Lung (tissue), 12 donors: ENCODE measurements around the gene PRELP. TPM values are rescaled to one million over a fixed set of nuclear protein-coding genes. Genes with fewer than 3 reads are reported as not detected.

Source experiments
- ATAC-seq: fragments of 200-7000 bp; cut with Tn5 transposase; one replicate; pipeline ENCODE4 v1.9.1; 2020; ENCODE audit warnings: moderate number of reproducible peaks; ENCODE audit not compliant: insufficient read depth, low FRiP score
- DNase-seq, 3 donors: peaks; one replicate each; pipeline ENCODE4 v3.0.0-alpha.2; 2013 to 2017
- H3K27ac ChIP-seq, 2 donors: one replicate each; pipeline ENCODE4 v1.5.1; 2013; ENCODE audit warnings: mild to moderate bottlenecking in 2 of 2, moderate library complexity in 2 of 2, control low read depth in 1 of 2, inconsistent platforms in 1 of 2, low read depth in 1 of 2, low read length in 1 of 2
- H3K27me3 ChIP-seq, 3 donors: one replicate each; pipeline ENCODE4 v1.5.1; 2013; ENCODE audit warnings: low read length in 2 of 3; ENCODE audit not compliant: control insufficient read depth in 3 of 3, insufficient read depth in 3 of 3
- H3K36me3 ChIP-seq, 4 donors: one replicate each; pipeline ENCODE4 v1.5.1; 2013; ENCODE audit warnings: low read length in 4 of 4, mild to moderate bottlenecking in 1 of 4, moderate library complexity in 1 of 4; ENCODE audit not compliant: control insufficient read depth in 4 of 4, insufficient read depth in 4 of 4
- H3K4me1 ChIP-seq, 5 donors: one replicate each; pipeline ENCODE4 v1.5.1; 2013; ENCODE audit warnings: low read length in 5 of 5, mild to moderate bottlenecking in 2 of 5, moderate library complexity in 1 of 5; ENCODE audit not compliant: control insufficient read depth in 5 of 5, insufficient read depth in 5 of 5
- H3K4me3 ChIP-seq: one replicate; pipeline ENCODE4 v1.5.1; 2013; ENCODE audit warnings: mild to moderate bottlenecking, control low read depth, moderate library complexity
- H3K9ac ChIP-seq, 2 donors: one replicate each; pipeline ENCODE4 v1.5.1; 2013; ENCODE audit warnings: low read length in 2 of 2, control low read depth in 1 of 2; ENCODE audit not compliant: insufficient read depth in 1 of 2
- H3K9me3 ChIP-seq, 4 donors: one replicate each; pipeline ENCODE4 v1.5.1; 2013; ENCODE audit warnings: low read length in 3 of 4, mild to moderate bottlenecking in 1 of 4, moderate library complexity in 1 of 4; ENCODE audit not compliant: control insufficient read depth in 4 of 4, insufficient read depth in 3 of 4
- WGBS, 2 donors: extraction: QIAGEN DNeasy Blood & Tissue Kit; methylation state at CpG; one replicate each; pipeline ENCODE4 v1.1.7; 2013; 5-methylcytosine and 5-hydroxymethylcytosine counted together
- polyA plus RNA-seq, 2 donors: library from polyadenylated mRNA; stranded (reverse); fragments of 200-250 nt; gene quantifications; one replicate each; pipeline ENCODE4 v1.2.1, GENCODE V29; 2013
- total RNA-seq, 2 donors: library from RNA; depleted of rRNA in 1 of 2; stranded (reverse); fragments of >200 nt in 1 of 2; gene quantifications; one replicate each; pipeline ENCODE4 v1.2.1, GENCODE V29; 2014 to 2021
- TF ChIP-seq, protein P1 (sequence below): IDR thresholded peaks from 2 replicates; pipeline ENCODE4 v1.5.1; 2012; ENCODE audit warnings: mild to moderate bottlenecking; ENCODE audit errors: control extremely low read depth, extremely low read depth
- donor health status: control.
- donor health status: control.
- donor health status: Bipolar disorder and iron deficiency.
- donor health status: healthy.
- donor health status: DM: yes; HTN: yes; CAD: no.

Gene PRELP
- total and polyA plus RNA-seq, 4 donors = 2.0 to 26.0 (median 13.6) TPM

DNA sequence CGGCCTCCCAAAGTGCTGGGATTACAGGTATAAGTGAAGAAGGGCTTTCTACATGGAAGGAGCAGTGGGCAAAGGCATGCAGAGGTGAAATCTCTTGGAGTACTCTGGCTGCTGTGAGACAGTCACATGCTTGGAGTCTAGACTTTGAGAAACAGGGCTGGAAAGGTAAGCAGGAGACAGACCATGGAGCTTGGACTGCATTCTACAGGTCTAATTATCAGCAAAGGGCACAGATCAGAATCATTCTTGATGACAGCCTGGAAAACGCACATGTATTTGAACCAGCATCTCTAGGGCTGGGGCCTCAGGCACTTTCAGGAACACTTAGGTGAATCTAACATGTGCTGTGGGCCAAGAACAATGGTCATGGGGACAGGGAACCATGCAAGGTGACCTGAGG is 7.3 kb upstream of the PRELP start:
- TF ChIP-seq, protein P1, sequence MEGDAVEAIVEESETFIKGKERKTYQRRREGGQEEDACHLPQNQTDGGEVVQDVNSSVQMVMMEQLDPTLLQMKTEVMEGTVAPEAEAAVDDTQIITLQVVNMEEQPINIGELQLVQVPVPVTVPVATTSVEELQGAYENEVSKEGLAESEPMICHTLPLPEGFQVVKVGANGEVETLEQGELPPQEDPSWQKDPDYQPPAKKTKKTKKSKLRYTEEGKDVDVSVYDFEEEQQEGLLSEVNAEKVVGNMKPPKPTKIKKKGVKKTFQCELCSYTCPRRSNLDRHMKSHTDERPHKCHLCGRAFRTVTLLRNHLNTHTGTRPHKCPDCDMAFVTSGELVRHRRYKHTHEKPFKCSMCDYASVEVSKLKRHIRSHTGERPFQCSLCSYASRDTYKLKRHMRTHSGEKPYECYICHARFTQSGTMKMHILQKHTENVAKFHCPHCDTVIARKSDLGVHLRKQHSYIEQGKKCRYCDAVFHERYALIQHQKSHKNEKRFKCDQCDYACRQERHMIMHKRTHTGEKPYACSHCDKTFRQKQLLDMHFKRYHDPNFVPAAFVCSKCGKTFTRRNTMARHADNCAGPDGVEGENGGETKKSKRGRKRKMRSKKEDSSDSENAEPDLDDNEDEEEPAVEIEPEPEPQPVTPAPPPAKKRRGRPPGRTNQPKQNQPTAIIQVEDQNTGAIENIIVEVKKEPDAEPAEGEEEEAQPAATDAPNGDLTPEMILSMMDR = no peak
- no peak for DNase-seq
- Histone ChIP-seq H3K9me3 (no peaks in the 10 kb centered on the region), H3K4me3 (no peak overlapping the region), H3K27me3 (no peaks in the 10 kb centered on the region), H3K27ac (no peak overlapping the region), H3K9ac (no peak overlapping the region), H3K36me3 (no peaks in the 10 kb centered on the region), H3K4me1 (peaks cover 0 to 48% (median 24%) of the 10 kb centered on the region in 5 donors)
- ATAC-seq = no peak
- WGBS, 2 donors = 97 to 100% methylated on average over 2 of the region's 2 CpGs

DNA sequence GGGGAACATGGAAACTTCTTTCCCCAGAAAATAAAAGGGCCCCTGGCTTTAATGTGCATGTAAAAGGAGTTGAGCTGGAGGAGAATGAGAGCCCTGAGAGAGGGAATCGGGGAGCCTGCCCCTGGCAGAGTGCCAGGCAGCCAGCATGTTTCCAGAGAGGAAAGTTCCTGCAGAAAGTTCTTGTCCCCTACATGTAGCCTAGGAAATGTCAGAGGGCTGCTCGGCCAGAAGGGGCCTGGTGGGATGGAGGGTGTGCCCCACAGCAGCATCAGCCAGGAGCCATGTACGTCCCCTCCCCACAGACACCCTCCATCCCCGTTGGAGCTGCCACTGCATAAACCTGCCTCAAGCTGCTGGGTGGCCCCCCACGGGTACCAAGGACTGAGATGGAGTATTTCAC is 5.4 kb upstream of the PRELP start:
- H3K9ac ChIP-seq = no peak overlapping the region
- no peak overlapping the region for H3K27ac ChIP-seq
- TF ChIP-seq, protein P1 = no peak
- no peaks in the 10 kb centered on the region for H3K36me3 ChIP-seq
- ATAC-seq (no peak), DNase-seq (peak; percentile 34 to 40 (median 35))
- H3K4me3 ChIP-seq = no peak overlapping the region
- peaks cover 0 to 36% (median 16%) of the 10 kb centered on the region in 5 donors for H3K4me1 ChIP-seq
- WGBS, 2 donors = 68 to 70% methylated on average over 5 of the region's 5 CpGs
- no peaks in the 10 kb centered on the region for H3K9me3 ChIP-seq
- H3K27me3 ChIP-seq = no peaks in the 10 kb centered on the region

DNA sequence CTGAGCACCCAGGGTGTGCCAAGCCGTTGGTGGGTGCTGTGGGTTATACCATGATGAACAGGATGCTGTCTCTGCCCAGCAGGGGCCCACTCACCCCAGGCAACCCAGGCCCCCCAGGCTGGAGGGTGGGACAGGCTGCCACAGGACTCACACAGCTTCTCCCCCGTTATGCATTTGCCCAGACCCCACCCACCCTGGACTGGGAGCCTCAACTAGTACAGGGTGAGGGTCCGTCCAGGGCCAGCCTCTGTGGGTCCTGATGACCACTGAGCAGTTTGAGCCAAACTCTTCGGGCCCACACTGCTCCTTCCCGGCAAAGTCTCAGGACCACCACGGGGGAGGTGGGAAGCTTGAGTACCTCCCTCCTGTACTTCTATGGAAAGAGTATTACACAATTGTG is 3.8 kb upstream of the PRELP start:
- WGBS, 2 donors = 77 to 89% methylated on average over 6 of the region's 6 CpGs
- no peaks in the 10 kb centered on the region for H3K9me3 ChIP-seq
- no peak overlapping the region for H3K9ac ChIP-seq
- H3K36me3 ChIP-seq = no peaks in the 10 kb centered on the region
- no peak overlapping the region for H3K4me3 ChIP-seq
- DNase-seq (no peak), ATAC-seq (no peak)
- no peaks in the 10 kb centered on the region for H3K27me3 ChIP-seq
- TF ChIP-seq, protein P1 = no peak
- peaks cover 0 to 34% (median 4%) of the 10 kb centered on the region in 5 donors for H3K4me1 ChIP-seq
- no peak overlapping the region for H3K27ac ChIP-seq

DNA sequence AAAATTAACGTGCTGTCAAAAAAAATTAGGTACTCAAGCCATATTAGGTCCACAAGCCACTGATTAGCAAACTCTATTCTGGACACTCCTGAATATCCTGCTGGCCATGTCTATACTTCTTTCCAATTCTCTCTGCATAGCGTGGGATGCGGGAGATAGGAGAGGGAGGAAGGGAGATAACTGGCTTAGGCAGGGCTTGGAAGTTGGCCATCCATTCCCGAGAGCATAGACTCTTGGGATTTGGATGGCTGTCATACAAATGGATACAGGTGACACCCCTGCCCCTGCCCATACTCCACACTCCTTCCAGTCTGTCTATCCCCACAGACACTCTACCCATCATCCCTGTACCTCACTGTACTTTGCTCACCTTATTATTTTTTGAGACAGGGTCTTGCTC is 2.3 kb upstream of the PRELP start:
- Histone ChIP-seq H3K27ac (no peak overlapping the region), H3K9ac (no peak overlapping the region), H3K36me3 (no peaks in the 10 kb centered on the region), H3K4me3 (no peak overlapping the region), H3K4me1 (peaks cover 0 to 34% (median 4%) of the 10 kb centered on the region in 5 donors), H3K27me3 (no peaks in the 10 kb centered on the region), H3K9me3 (no peaks in the 10 kb centered on the region)
- 74 to 87% methylated on average over 4 of the region's 4 CpGs for WGBS, 2 donors
- TF ChIP-seq, protein P1 = no peak
- DNase-seq (no peak), ATAC-seq (no peak)
